Activated T-cell treated with anti-CD3 and anti-CD28 coated beads, Interleukin-2, amount 50 U/mL, for 24 hours (primary cell): Measurements from ENCODE around the gene KRTAP22-2.

Source experiments
- DNase-seq: peaks from one replicate; pipeline ENCODE4 v3.0.0-alpha.2; 2020
- H3K27ac Mint-ChIP-seq: 2 replicates; pipeline ENCODE4 v1.8.0; 2020; ENCODE audit warnings: mild to moderate bottlenecking, mixed read lengths
- H3K27me3 Mint-ChIP-seq: 2 replicates; pipeline ENCODE4 v1.8.0; 2020; ENCODE audit warnings: mixed read lengths
- H3K36me3 Mint-ChIP-seq: 2 replicates; pipeline ENCODE4 v1.8.0; 2020; ENCODE audit warnings: low read depth, mixed read lengths
- H3K4me1 Mint-ChIP-seq: 2 replicates; pipeline ENCODE4 v1.8.0; 2020; ENCODE audit warnings: low read depth, mixed read lengths
- H3K4me3 Mint-ChIP-seq: 2 replicates; pipeline ENCODE4 v1.8.0; 2020; ENCODE audit warnings: mild to moderate bottlenecking, moderate library complexity, mixed read lengths
- H3K9me3 Mint-ChIP-seq: 2 replicates; pipeline ENCODE4 v1.8.0; 2020; ENCODE audit warnings: mixed read lengths

Gene KRTAP22-2

GRCh38 chr21:30590297-30590696 lies at the start of gene KRTAP22-2:
KRTAP22-2 (minus strand) TSS chr21:30590397.
- H3K9me3 Mint-ChIP-seq: no peaks in the 10 kb centered on the region
- no peaks in the 10 kb centered on the region for H3K27me3 Mint-ChIP-seq
- no peak for DNase-seq
- no peak within 1 kb of the TSS for H3K4me3 Mint-ChIP-seq
- H3K27ac Mint-ChIP-seq: no peak within 1 kb of the TSS
- H3K36me3 Mint-ChIP-seq: no peaks in the 10 kb centered on the region
- H3K4me1 Mint-ChIP-seq: peaks cover 2% of the 10 kb centered on the region

GRCh38 chr21:30638686-30639085 lies 48.5 kb upstream of the KRTAP22-2 start:
- no peaks in the 10 kb centered on the region for H3K9me3 Mint-ChIP-seq
- H3K27ac Mint-ChIP-seq: no peak overlapping the region
- DNase-seq: no peak
- no peaks in the 10 kb centered on the region for H3K4me1 Mint-ChIP-seq
- no peaks in the 10 kb centered on the region for H3K36me3 Mint-ChIP-seq
- peaks cover 2% of the 10 kb centered on the region for H3K27me3 Mint-ChIP-seq
- H3K4me3 Mint-ChIP-seq: no peak overlapping the region

GRCh38 chr21:30634906-30635305 lies 44.7 kb upstream of the KRTAP22-2 start, which contains the start of gene KRTAP20-2:
KRTAP20-2 (plus strand) TSS chr21:30635206; CDS start chr21:30635264, 58 bp downstream.
- no peak within 1 kb of the TSS for H3K4me3 Mint-ChIP-seq
- no peak within 1 kb of the TSS for H3K27ac Mint-ChIP-seq
- no peaks in the 10 kb centered on the region for H3K9me3 Mint-ChIP-seq
- no peaks in the 10 kb centered on the region for H3K36me3 Mint-ChIP-seq
- H3K4me1 Mint-ChIP-seq: no peaks in the 10 kb centered on the region
- no peaks in the 10 kb centered on the region for H3K27me3 Mint-ChIP-seq
- no peak for DNase-seq

- no peak for DNase-seq
- Mint-ChIP-seq H3K4me3 (no peak overlapping the region), H3K9me3 (no peaks in the 10 kb centered on the region), H3K36me3 (no peaks in the 10 kb centered on the region), H3K27me3 (no peaks in the 10 kb centered on the region), H3K27ac (no peak overlapping the region), H3K4me1 (no peaks in the 10 kb centered on the region)
Observed at GRCh38 chr21:30629200-30629599, 39.0 kb upstream of the KRTAP22-2 start.

- Mint-ChIP-seq H3K36me3 (no peaks in the 10 kb centered on the region), H3K9me3 (no peaks in the 10 kb centered on the region), H3K27ac (no peak overlapping the region), H3K27me3 (no peaks in the 10 kb centered on the region), H3K4me1 (no peaks in the 10 kb centered on the region), H3K4me3 (no peak overlapping the region)
- no peak for DNase-seq
Observed at GRCh38 chr21:30628109-30628508, 37.9 kb upstream of the KRTAP22-2 start.

- Mint-ChIP-seq H3K36me3 (no peaks in the 10 kb centered on the region), H3K4me1 (no peaks in the 10 kb centered on the region), H3K27me3 (no peaks in the 10 kb centered on the region), H3K9me3 (no peaks in the 10 kb centered on the region), H3K27ac (no peak overlapping the region), H3K4me3 (no peak overlapping the region)
- no peak for DNase-seq
Observed at GRCh38 chr21:30625449-30626165, 35.4 kb upstream of the KRTAP22-2 start.

- Mint-ChIP-seq H3K9me3 (no peaks in the 10 kb centered on the region), H3K27me3 (no peaks in the 10 kb centered on the region), H3K4me3 (no peak overlapping the region), H3K4me1 (no peaks in the 10 kb centered on the region), H3K27ac (no peak overlapping the region), H3K36me3 (no peaks in the 10 kb centered on the region)
- no peak for DNase-seq
Observed at GRCh38 chr21:30623362-30623761, 33.2 kb upstream of the KRTAP22-2 start.

GRCh38 chr21:30620522-30620921 lies 30.3 kb upstream of the KRTAP22-2 start, which contains the start of gene KRTAP20-4:
KRTAP20-4 (plus strand) TSS chr21:30620627.
- Mint-ChIP-seq H3K9me3 (no peaks in the 10 kb centered on the region), H3K4me1 (no peaks in the 10 kb centered on the region), H3K36me3 (no peaks in the 10 kb centered on the region), H3K27ac (no peak within 1 kb of the TSS), H3K4me3 (no peak within 1 kb of the TSS), H3K27me3 (no peaks in the 10 kb centered on the region)
- no peak for DNase-seq

GRCh38 chr21:30620080-30620479 lies 29.9 kb upstream of the KRTAP22-2 start:
- H3K36me3 Mint-ChIP-seq: no peaks in the 10 kb centered on the region
- no peak overlapping the region for H3K27ac Mint-ChIP-seq
- no peaks in the 10 kb centered on the region for H3K4me1 Mint-ChIP-seq
- no peaks in the 10 kb centered on the region for H3K27me3 Mint-ChIP-seq
- H3K4me3 Mint-ChIP-seq: no peak overlapping the region
- H3K9me3 Mint-ChIP-seq: no peaks in the 10 kb centered on the region
- no peak for DNase-seq

GRCh38 chr21:30616125-30616524 lies 25.9 kb upstream of the KRTAP22-2 start, which contains the start of gene KRTAP20-1:
KRTAP20-1 (plus strand) TSS chr21:30616425; CDS start chr21:30616455, 30 bp downstream.
- Mint-ChIP-seq H3K36me3 (no peaks in the 10 kb centered on the region), H3K27ac (no peak within 1 kb of the TSS), H3K4me1 (no peaks in the 10 kb centered on the region), H3K4me3 (no peak within 1 kb of the TSS), H3K27me3 (no peaks in the 10 kb centered on the region), H3K9me3 (no peaks in the 10 kb centered on the region)
- no peak for DNase-seq

- Mint-ChIP-seq H3K4me1 (no peaks in the 10 kb centered on the region), H3K36me3 (no peaks in the 10 kb centered on the region), H3K27me3 (no peaks in the 10 kb centered on the region), H3K4me3 (no peak overlapping the region), H3K27ac (no peak overlapping the region), H3K9me3 (peaks cover 9% of the 10 kb centered on the region)
- DNase-seq: no peak
Observed at GRCh38 chr21:30615199-30615598, 25.0 kb upstream of the KRTAP22-2 start.

GRCh38 chr21:30613836-30614235 lies 23.6 kb upstream of the KRTAP22-2 start, which contains the start of gene KRTAP6-1:
KRTAP6-1 (minus strand) TSS chr21:30613930; CDS start chr21:30613904, 26 bp downstream.
- no peaks in the 10 kb centered on the region for H3K36me3 Mint-ChIP-seq
- H3K9me3 Mint-ChIP-seq: peaks cover 10% of the 10 kb centered on the region

GRCh38 chr21:30612132-30612531 lies 21.9 kb upstream of the KRTAP22-2 start:
- H3K36me3 Mint-ChIP-seq: no peaks in the 10 kb centered on the region
- peaks cover 15% of the 10 kb centered on the region for H3K9me3 Mint-ChIP-seq
- no peaks in the 10 kb centered on the region for H3K27me3 Mint-ChIP-seq
- H3K4me3 Mint-ChIP-seq: no peak overlapping the region
- DNase-seq: no peak
- no peaks in the 10 kb centered on the region for H3K4me1 Mint-ChIP-seq
- H3K27ac Mint-ChIP-seq: no peak overlapping the region

More at GRCh38 chr21:30613836-30614235, 23.6 kb upstream of the KRTAP22-2 start, which contains the start of gene KRTAP6-1:
- Mint-ChIP-seq H3K4me3 (no peak within 1 kb of the TSS), H3K27me3 (no peaks in the 10 kb centered on the region), H3K27ac (no peak within 1 kb of the TSS), H3K4me1 (no peaks in the 10 kb centered on the region)
- DNase-seq: no peak

- Mint-ChIP-seq H3K27me3 (no peaks in the 10 kb centered on the region), H3K9me3 (peaks cover 20% of the 10 kb centered on the region)
Observed at GRCh38 chr21:30605968-30606367, 15.8 kb upstream of the KRTAP22-2 start.

GRCh38 chr21:30600787-30601186 lies 10.6 kb upstream of the KRTAP22-2 start, which contains the start of gene KRTAP22-1:
KRTAP22-1 (plus strand) TSS chr21:30601087.
- peaks cover 6% of the 10 kb centered on the region for H3K9me3 Mint-ChIP-seq
- no peak within 1 kb of the TSS for H3K4me3 Mint-ChIP-seq
- DNase-seq: no peak
- no peaks in the 10 kb centered on the region for H3K27me3 Mint-ChIP-seq
- H3K27ac Mint-ChIP-seq: no peak within 1 kb of the TSS
- no peaks in the 10 kb centered on the region for H3K36me3 Mint-ChIP-seq
- no peaks in the 10 kb centered on the region for H3K4me1 Mint-ChIP-seq

More at GRCh38 chr21:30605968-30606367, 15.8 kb upstream of the KRTAP22-2 start:
- Mint-ChIP-seq H3K27ac (no peak overlapping the region), H3K4me1 (no peaks in the 10 kb centered on the region), H3K36me3 (no peaks in the 10 kb centered on the region), H3K4me3 (no peak overlapping the region)
- DNase-seq: no peak
